Femur (tissue), 1 donor: ENCODE data around the gene IQCE.
A peak's percentile ranks its signal among the peaks of the same experiment; 100 is the strongest.

ENCODE experiments used
- DNase-seq: peaks from one replicate; pipeline ENCODE4 v3.0.0-alpha.2; 2017

The IQCE gene

DNA sequence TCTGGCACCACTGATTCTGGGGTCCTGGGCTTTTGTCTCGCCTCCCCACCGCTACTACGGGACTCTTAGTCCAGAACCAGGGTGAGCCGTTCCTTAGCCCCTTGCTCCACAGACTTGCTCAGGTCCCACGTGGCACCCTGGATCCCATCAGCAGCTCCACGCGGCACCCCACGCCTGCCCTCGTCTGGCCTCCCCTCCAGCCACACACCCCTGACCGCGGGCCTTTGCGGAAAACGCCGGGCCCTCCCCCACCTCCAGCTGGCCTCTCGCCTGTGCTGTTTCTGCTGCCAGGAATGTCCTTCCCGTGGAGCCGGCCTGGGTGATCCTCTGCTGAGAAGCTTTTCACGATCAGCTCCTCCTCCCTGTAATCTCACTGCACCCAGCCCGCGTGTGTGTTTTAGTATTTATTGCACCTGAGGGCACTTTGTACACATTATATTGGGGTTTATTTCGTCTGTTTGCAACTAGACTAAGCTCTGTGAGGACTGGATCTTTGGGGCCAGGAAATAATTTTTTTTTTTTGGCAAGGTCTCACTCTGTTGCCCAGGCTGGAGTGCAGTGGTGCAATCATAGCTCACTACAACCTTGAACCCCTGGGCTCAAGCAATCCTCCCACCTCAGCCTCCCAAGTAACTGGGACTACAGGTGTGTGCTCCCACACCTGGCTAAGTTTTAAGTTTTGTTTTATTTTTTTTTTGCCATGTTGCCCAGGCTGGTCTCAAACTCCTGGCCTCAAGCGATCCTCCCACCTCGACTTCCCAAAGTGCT lies 62.5 kb downstream of the IQCE start:
- peak; percentile 90 for DNase-seq

DNA sequence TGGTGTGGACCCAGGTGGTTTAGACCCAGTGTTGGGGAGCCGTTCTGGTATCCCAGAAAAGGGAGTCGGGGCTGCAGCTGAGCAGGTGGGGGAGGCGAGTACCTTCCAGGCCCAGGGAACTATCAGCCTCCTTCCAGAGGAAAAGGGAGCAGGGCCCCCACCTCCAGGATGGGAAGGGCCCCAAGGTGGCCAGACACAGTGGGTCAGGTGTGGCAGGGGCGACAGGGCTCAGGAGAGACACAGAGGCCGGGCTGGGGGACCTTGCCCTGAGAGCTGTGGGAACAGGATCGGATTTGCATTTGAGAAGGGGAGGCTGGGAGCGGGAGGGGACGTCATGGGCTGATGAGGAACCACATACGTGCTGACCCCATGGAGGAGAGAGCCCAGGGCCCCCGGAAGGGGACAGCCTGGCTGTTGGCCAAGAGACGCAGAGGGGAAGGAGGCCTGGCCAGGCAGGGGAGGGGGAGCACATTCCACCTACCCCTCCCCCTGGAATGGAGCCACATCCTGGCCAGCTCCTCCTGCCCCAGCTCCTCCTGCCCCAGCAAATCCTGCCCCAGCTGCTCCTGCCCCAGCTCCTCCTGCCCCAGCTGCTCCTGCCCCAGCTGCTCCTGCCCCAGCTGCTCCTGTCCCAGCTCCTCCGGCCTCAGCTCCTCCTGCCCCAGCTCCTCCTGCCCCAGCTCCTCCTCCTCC lies 63.3 kb downstream of the IQCE start:
- peak; percentile 88 for DNase-seq

GRCh38 chr7:2622869-2623697 lies 64.3 kb downstream of the IQCE start:
- no peak for DNase-seq

DNA sequence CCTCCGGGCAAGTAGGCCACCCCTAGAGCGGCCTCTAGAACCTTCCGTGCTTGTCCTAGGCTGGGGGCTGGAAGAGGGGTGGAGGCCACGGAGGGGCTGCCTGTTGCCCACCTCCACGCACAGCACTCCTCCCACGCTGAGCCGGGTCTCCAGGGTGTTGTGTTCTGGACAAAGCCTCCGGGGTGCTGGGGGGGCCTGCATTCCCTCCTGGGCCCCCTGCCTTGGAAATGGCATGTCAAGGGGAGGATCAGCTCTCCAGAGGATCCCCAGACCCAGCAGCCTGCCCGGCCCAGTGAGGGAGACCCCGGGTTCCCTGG lies 64.9 kb downstream of the IQCE start:
- DNase-seq = no peak

DNA sequence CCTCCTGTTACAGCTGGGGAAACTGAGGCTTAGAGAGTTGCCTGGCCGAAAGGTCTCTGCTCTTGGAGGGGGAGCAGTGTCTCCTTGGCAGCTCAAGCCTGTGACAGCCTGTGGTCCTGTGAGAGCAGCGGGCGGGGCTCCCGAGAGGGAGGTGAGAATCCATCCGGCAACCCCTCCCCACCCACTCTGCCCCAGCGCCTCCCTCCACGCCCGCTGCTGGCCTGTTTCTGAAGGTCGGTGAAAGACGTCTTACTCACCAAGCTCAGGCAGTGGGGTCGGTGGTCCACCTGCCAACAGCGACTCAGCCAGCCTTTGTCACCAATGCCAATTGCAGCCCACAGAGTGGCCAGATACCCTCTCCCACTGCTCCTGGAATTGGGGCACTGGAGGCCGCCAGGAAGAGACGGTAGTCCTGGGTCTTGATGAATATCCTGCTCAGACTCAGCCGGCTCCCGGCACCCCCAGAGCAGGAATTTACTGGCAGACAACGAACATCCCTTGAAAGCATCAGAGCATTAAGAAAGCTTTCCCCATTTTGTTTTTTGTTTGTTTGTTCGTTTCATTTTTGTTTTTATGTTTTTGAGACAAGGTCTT lies 65.6 kb downstream of the IQCE start:
- no peak for DNase-seq

DNA sequence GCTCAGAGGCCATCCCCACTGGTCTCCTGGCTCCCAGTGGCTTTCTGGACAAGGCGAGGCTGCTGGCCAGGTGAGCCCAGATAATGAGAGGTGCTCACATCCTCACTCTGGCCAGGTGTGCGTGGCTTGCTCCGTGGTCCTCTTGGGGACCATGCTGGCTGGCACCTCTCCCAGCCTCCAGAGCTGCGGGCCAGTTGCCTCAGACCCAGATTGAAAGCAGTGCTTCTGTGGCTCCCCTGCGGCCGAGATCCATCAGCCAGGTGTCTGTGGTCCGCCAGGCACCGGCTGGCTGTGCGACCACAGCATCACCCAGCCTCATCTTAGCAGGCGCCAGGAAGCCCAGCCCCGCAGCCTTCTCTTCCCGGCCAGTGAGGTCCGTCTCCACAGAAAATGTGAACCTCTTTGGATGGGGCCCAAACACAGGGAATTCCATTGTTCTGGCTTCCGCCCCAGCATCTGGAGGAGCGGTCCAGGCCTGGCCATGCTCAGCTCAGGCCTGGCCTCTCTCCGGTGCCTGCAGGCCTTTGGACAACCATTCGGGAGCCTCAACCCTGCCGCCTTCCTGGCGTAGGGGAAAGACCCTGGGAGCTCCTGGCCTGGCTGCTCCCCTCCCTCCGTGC lies 67.8 kb downstream of the IQCE start:
- peak; percentile 93 for DNase-seq

GRCh38 chr7:2627258-2628129 lies 68.7 kb downstream of the IQCE start:
- no peak for DNase-seq

GRCh38 chr7:2628130-2628482 lies 69.3 kb downstream of the IQCE start:
- DNase-seq = no peak

- DNase-seq = no peak
These were observed 70.1 kb downstream of the IQCE start for GRCh38 chr7:2628891-2629290.

DNA sequence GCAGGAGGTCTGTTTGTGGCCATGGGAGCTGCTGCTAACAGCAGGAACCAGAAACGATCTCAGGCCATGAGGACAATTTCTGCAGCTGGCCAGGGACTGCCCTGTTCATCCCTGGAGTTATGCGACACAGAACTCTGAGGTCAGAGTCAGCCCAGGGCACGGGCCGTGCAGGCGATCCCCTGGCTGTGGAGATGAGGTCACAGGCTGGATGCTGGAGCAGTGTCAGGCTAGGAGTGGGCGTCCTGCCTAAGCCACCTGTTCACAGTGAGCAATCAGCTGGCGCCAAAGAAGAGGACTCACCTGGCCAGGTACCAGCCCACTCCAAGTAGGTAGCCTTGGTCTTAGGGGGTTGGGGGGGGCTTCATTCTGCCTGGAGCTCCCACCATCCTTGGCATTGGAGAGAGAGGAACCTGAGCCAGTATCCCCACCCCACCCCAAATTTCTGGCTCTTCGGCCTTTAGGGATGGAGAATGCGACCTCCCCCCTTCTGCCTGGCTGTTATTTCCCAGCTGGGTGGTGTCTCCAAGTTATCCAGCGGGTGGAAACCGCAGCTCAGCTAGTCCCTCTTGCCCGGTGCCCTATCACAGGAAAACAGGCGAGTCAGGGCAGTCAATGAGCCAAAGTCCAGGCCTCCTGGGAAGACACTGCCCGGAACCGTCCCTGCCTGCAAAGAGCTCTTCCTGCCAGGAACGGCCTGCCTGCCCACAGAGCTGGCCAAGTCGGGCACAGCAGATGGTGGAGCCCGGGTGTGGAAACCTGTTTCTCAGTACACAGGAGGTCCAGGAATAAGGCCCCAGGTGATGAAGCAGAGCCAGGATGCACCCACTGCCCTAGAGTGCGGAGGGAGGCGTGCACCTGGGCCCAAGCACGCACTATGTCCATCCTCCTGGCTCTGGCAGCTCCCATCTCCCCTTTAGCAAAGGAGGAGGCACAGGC lies 71.2 kb downstream of the IQCE start:
- no peak for DNase-seq

DNA sequence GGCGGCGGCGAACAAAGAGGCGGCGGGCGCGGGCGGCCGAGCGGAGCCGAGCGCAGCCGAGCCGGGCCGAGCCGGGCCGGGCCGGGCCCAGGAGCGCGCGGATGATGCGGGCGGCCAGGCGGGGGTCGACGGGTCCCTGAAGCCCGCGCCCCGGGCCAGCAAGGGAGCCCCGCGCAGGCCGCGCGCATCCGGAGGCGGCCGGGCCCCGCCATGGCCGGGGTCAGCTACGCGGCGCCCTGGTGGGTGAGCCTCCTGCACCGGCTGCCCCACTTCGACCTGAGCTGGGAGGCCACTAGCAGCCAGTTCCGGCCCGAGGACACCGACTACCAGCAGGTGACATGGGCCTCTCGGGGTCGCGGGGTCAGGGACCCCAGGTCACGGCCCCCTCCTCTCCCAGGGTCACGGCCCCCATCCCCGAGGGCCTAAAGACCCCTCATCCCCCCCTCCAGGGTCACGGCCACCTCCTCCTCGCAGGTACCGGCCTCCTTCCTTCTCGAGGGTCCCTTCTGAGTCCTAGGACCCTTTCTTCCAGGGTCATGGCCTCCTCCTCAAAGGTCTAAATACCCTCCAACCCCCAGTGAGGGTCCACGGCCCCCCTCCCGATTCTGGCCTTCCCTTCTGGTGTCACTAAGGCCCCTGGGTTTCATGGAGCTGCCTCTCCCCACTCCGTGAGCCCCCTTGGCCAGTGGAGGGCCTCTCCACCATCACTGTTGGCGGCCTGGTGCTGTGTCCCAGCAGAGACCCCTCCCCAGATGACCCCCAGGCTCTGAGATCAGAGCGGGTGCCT lies 73.4 kb downstream of the IQCE start, which contains the start of gene TTYH3:
Gene TTYH3, plus strand, starts transcription at position 41 of the 787 bp plus-strand sequence. Its CDS starts 170 bp downstream, at position 211.
- no peak for DNase-seq

DNA sequence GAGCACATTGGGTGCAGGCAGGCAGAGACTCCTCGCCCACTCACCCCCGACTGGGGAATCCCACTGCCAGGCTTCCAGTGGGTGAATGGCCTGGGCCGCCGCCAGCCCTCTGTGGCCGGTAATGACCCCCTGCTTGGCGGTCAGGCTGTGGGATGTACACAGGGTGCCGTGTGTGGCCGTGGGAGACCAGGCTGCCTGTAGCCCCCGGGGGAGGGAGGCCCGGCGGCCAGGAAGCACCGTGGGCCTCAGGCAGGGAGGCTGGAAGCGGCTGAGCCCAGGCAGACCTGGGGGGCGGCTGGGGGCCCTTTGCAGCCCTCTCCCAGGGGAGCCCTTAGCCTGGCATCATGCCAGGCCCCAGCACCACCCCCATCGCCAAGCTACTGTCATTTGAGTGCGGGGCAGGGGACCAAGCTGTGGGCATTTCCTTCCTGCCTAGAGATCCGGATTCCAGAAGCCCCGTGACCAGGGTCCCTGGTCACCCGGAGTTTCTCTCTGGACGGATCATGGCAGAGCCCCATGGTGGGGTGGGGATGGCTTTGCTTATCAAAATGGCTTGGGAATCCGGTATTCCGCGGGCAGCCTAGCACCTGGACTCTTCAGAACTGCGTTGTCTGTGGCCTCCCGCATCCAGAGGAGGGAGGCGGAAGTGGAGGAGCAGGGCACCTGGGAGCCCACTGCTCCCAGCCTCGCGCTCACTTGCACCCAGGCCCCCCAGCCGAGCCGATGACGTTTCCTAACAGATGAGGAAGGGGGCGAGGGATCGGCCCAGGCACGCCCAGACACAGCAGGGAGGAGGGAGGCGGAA lies 74.2 kb downstream of the IQCE start:
- peak; percentile 85 for DNase-seq

- DNase-seq = no peak
These were observed 74.9 kb downstream of the IQCE start for GRCh38 chr7:2633538-2634266.

- DNase-seq = no peak
These were observed 75.7 kb downstream of the IQCE start for GRCh38 chr7:2634267-2635145.

- no peak for DNase-seq
These were observed 76.4 kb downstream of the IQCE start for GRCh38 chr7:2635148-2635668.

DNA sequence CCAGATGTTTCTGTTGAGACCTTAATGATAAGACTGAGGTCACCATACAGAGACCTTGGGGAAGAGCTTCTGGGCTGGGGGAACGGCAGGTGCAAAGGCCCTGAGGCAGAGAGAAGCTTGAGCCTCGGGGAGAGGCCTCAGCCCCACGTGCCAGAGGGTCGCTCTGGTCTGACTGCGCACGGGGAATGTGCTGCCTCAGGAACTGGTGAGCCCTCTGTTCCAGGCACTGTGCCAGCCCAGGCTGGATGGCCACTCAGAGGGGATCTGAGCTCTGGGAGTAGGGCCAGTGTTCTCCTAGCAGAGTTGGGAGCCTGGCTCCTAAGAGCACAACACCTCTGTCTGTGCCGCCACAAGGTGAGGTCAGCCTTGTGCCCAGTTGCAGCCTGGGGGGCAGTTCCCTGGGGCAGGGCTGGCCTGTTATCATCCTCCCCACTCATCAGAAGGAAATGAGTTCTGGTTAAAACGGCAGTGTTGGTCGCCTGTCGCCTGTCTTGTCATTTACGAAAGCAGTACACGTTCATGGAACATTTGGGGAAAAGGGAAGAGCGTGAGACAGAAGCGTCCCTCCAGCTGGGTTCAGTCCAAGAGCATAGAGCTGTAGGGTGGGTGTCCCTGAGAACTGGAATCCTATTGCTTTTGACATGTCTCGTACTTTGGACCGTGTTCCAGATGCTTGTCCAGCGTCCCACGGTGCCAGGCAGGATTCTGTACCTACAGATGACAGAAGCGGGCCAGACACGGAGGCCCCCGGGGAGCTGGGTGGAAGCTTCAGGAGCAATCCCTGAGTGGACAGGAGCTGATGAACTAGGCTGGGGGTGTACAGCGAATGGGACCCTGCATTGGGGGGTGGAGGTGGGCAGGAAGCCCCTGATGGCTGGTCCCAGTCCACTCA lies 77.3 kb downstream of the IQCE start:
- no peak for DNase-seq
